Neutrophil (primary cell): ENCODE results near the gene MEIS3.
A peak's percentile ranks its signal among the peaks of the same experiment; 100 is the strongest.

Experiments used
- H3K27ac ChIP-seq: fragments of 200-600 bp; sonication (generic); 2 replicates; pipeline ENCODE4 v1.5.1; 2016; ENCODE audit warnings: mild to moderate bottlenecking, moderate library complexity
- H3K27me3 ChIP-seq: fragments of 200-600 bp; sonication (generic); 2 replicates; pipeline ENCODE4 v1.6.0; 2016; ENCODE audit warnings: mild to moderate bottlenecking
- H3K36me3 ChIP-seq: fragments of 200-600 bp; sonication (generic); 2 replicates; pipeline ENCODE4 v1.5.1; 2017
- H3K4me1 ChIP-seq, 2 experiments: fragments of 200-600 bp in 1 of 2; sonication (generic) in 1 of 2; 1 replicate in 1 of 2; 2 replicates in 1 of 2; pipeline versions ENCODE4 v1.5.1 to v1.6.1; 2013 to 2016; ENCODE audit warnings: low read depth in 1 of 2, low read length in 1 of 2, mild to moderate bottlenecking in 1 of 2, moderate library complexity in 1 of 2; ENCODE audit not compliant: control insufficient read depth in 1 of 2, insufficient read depth in 1 of 2
- H3K4me3 ChIP-seq, 2 experiments: fragments of 200-600 bp in 1 of 2; sonication (generic) in 1 of 2; 1 replicate in 1 of 2; 2 replicates in 1 of 2; pipeline ENCODE4 v1.5.1; 2013 to 2016; ENCODE audit warnings: low read depth in 1 of 2, low read length in 1 of 2, mild to moderate bottlenecking in 1 of 2, moderate library complexity in 1 of 2
- H3K9me3 ChIP-seq: fragments of 200-600 bp; sonication (generic); 2 replicates; pipeline ENCODE4 v1.5.1; 2016
- TF ChIP-seq, protein P1 (sequence below): fragments of 200-600 bp; sonication (generic); IDR thresholded peaks from 2 replicates; pipeline ENCODE4 v1.5.1; 2016; ENCODE audit warnings: antibody characterized with exemption

Gene MEIS3

DNA sequence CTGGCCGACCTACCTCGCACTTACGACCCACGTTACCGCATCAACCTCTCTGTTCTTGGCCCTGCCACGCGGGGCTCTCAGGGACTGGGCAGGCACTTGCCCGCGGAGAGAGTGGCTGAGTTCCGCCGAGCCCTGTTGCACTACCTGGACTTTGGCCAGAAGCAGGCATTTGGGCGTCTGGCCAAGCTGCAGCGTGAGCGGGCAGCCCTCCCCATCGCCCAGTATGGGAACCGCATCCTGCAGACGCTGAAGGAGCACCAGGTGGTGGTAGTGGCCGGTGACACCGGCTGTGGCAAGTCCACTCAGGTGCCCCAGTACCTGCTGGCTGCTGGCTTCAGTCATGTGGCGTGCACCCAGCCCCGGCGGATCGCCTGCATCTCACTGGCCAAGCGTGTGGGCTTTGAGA lies 66.0 kb downstream of the MEIS3 start:
- H3K4me1 ChIP-seq, result peaks cover 65 to 73% of the 10 kb centered on the region in 2 experiments
- peaks cover 60% of the 10 kb centered on the region for H3K36me3 ChIP-seq
- peak overlapping the region; percentile 99 for H3K27ac ChIP-seq
- no peaks in the 10 kb centered on the region for H3K27me3 ChIP-seq
- no peak overlapping the region for H3K4me3 ChIP-seq
- TF ChIP-seq, protein P1, sequence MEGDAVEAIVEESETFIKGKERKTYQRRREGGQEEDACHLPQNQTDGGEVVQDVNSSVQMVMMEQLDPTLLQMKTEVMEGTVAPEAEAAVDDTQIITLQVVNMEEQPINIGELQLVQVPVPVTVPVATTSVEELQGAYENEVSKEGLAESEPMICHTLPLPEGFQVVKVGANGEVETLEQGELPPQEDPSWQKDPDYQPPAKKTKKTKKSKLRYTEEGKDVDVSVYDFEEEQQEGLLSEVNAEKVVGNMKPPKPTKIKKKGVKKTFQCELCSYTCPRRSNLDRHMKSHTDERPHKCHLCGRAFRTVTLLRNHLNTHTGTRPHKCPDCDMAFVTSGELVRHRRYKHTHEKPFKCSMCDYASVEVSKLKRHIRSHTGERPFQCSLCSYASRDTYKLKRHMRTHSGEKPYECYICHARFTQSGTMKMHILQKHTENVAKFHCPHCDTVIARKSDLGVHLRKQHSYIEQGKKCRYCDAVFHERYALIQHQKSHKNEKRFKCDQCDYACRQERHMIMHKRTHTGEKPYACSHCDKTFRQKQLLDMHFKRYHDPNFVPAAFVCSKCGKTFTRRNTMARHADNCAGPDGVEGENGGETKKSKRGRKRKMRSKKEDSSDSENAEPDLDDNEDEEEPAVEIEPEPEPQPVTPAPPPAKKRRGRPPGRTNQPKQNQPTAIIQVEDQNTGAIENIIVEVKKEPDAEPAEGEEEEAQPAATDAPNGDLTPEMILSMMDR, result no peak
- H3K9me3 ChIP-seq, result no peaks in the 10 kb centered on the region
